ENCODE data around the gene CAMKMT. TPM values are rescaled to one million over a fixed set of nuclear protein-coding genes. Genes with fewer than 3 reads are reported as not detected.

The CAMKMT gene
- polyA plus RNA-seq, 3 donors = 4.7 to 7.8 (median 7.0) TPM

DNA sequence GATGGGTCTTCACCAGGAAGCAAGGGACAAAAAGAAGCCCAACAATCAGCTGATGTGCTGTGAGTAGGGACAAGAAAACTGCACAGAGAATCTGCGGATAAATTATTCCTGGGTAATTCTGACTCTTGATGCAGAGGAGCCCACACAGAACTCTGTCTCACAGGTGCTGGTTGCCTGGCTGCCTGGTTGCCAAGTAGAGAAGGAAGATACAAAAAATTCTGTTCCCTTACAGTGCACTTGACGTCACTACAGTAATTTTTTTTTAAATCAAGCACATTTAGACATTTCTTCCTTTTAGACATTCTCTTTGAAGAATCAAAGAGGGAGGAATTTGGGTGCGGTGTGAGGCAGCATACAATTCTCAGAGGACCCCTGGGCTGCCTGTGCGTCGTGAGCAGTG, 427.7 kb downstream of the CAMKMT start:
- Histone ChIP-seq H3K27ac (ENCODE audit: low read depth in 1 of 2, low read length in 2 of 2) (no peak overlapping the region), H2AFZ (ENCODE audit: insufficient read depth, low read depth, low read length, poor library complexity, severe bottlenecking) (no peak overlapping the region), H3K79me2 (ENCODE audit: insufficient read depth, low read length) (no peaks in the 10 kb centered on the region), H3K9ac (ENCODE audit: insufficient read depth, low read length, poor library complexity, severe bottlenecking) (no peak overlapping the region), H3K9me3 (replicated peaks in 1 of 2; ENCODE audit: control insufficient read depth in 1 of 2, insufficient read depth in 1 of 2, low read length in 2 of 2) (no peaks in the 10 kb centered on the region), H3K4me2 (replicated peaks; ENCODE audit: extremely low read depth, low read length, poor library complexity, severe bottlenecking) (no peak overlapping the region), H4K20me1 (ENCODE audit: insufficient read depth, low read length) (no peaks in the 10 kb centered on the region), H3K4me3 (replicated peaks in 1 of 3; ENCODE audit: low read depth in 2 of 3, low read length in 3 of 3) (no peak overlapping the region), H3K36me3 (replicated peaks in 1 of 2; ENCODE audit: control insufficient read depth in 1 of 2, insufficient read depth in 2 of 2, low read length in 2 of 2) (no peaks in the 10 kb centered on the region), H3K4me1 (ENCODE audit: control insufficient read depth in 1 of 2, insufficient read depth in 2 of 2, low read length in 2 of 2) (no peaks in the 10 kb centered on the region), H3K27me3 (ENCODE audit: control insufficient read depth in 2 of 2, insufficient read depth in 2 of 2, low read length in 2 of 2) (peaks cover 4 to 20% of the 10 kb centered on the region in 2 donors)
- intact Hi-C loops (cut with micrococcal nuclease) = no loop called here
- Mint-ChIP-seq H3K27me3 (ENCODE audit: low read depth in 3 of 3) (peaks cover 25 to 29% (median 28%) of the 10 kb centered on the region in 3 donors), H3K4me3 (no peak overlapping the region), H3K9me3 (peaks cover 0 to 3% (median 0%) of the 10 kb centered on the region in 7 donors), H3K4me1 (no peaks in the 10 kb centered on the region), H3K27ac (no peak overlapping the region), H3K36me3 (no peaks in the 10 kb centered on the region)
- TF ChIP-seq, protein P1, sequence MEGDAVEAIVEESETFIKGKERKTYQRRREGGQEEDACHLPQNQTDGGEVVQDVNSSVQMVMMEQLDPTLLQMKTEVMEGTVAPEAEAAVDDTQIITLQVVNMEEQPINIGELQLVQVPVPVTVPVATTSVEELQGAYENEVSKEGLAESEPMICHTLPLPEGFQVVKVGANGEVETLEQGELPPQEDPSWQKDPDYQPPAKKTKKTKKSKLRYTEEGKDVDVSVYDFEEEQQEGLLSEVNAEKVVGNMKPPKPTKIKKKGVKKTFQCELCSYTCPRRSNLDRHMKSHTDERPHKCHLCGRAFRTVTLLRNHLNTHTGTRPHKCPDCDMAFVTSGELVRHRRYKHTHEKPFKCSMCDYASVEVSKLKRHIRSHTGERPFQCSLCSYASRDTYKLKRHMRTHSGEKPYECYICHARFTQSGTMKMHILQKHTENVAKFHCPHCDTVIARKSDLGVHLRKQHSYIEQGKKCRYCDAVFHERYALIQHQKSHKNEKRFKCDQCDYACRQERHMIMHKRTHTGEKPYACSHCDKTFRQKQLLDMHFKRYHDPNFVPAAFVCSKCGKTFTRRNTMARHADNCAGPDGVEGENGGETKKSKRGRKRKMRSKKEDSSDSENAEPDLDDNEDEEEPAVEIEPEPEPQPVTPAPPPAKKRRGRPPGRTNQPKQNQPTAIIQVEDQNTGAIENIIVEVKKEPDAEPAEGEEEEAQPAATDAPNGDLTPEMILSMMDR (IDR thresholded peaks at IDR 0.05) = no peak
- 54% methylated on average over 3 of the region's 5 CpGs for WGBS (ENCODE audit: insufficient coverage)
- DNase-seq = no peak

DNA sequence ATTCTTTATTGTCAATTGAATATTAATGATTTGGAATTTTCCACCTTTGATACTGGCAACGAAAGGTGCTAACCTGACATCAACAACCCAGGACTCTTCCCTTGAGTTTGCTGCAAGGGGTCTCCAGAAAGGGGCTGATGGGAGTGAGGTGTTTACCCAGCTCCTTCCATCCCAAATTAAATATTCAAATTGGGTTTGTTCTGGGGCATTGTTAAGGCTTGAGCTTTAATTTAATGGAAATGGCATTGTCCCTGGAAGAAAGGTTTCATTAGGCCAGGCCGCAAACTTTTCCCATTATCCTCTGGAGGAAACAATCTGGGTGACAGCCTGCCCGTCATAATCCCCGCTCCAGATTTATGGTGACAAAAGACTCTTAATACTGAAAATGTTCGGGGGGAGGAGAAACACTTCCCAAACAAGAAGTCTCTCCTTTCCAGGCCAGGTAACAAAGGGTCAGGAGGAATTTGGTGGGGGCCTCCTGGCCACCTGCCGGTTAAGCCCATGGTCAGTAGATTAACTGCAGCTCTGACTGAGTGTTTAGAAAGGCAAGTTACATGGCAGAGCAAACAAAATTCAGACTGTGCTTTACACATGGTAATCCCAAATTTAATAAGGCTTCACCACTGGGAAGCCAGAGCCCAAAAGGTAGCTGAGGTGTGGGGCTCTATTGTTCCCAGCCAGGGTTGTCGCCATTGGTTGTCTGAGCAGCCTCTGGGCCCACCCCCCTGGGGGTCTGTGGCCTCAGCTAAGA, 428.4 kb downstream of the CAMKMT start:
- no peaks in the 10 kb centered on the region for H3K79me2 ChIP-seq (ENCODE audit: insufficient read depth, low read length)
- no peak overlapping the region for H3K27ac ChIP-seq (ENCODE audit: low read depth in 1 of 2, low read length in 2 of 2)
- no peaks in the 10 kb centered on the region for H3K9me3 ChIP-seq (replicated peaks in 1 of 2; ENCODE audit: control insufficient read depth in 1 of 2, insufficient read depth in 1 of 2, low read length in 2 of 2)
- no peak overlapping the region for H3K4me3 ChIP-seq (replicated peaks in 1 of 3; ENCODE audit: low read depth in 2 of 3, low read length in 3 of 3)
- intact Hi-C loops (cut with micrococcal nuclease) = no loop called here
- no peaks in the 10 kb centered on the region for H3K36me3 ChIP-seq (replicated peaks in 1 of 2; ENCODE audit: control insufficient read depth in 1 of 2, insufficient read depth in 2 of 2, low read length in 2 of 2)
- H3K9me3 Mint-ChIP-seq = peaks cover 0 to 3% (median 0%) of the 10 kb centered on the region in 7 donors
- no peak overlapping the region for H2AFZ ChIP-seq (ENCODE audit: insufficient read depth, low read depth, low read length, poor library complexity, severe bottlenecking)
- H3K27me3 ChIP-seq (ENCODE audit: control insufficient read depth in 2 of 2, insufficient read depth in 2 of 2, low read length in 2 of 2) = peaks cover 4 to 20% of the 10 kb centered on the region in 2 donors
- H3K36me3 Mint-ChIP-seq = no peaks in the 10 kb centered on the region
- H3K27me3 Mint-ChIP-seq (ENCODE audit: low read depth in 3 of 3) = peaks cover 25 to 31% (median 28%) of the 10 kb centered on the region in 3 donors
- H3K4me3 Mint-ChIP-seq = no peak overlapping the region
- H3K4me1 Mint-ChIP-seq = no peaks in the 10 kb centered on the region
- DNase-seq = no peak
- H3K4me2 ChIP-seq (replicated peaks; ENCODE audit: extremely low read depth, low read length, poor library complexity, severe bottlenecking) = no peak overlapping the region
- no peaks in the 10 kb centered on the region for H3K4me1 ChIP-seq (ENCODE audit: control insufficient read depth in 1 of 2, insufficient read depth in 2 of 2, low read length in 2 of 2)
- no peak overlapping the region for H3K9ac ChIP-seq (ENCODE audit: insufficient read depth, low read length, poor library complexity, severe bottlenecking)
- 80% methylated on average over 1 of the region's 7 CpGs for WGBS (ENCODE audit: insufficient coverage)
- H4K20me1 ChIP-seq (ENCODE audit: insufficient read depth, low read length) = no peaks in the 10 kb centered on the region
- peak overlapping the region in 2 of 7 donors; percentile 30 to 47 for H3K27ac Mint-ChIP-seq
- TF ChIP-seq, protein P1 (IDR thresholded peaks at IDR 0.05) = no peak
